Fibroblast of the aortic adventitia (primary cell): Measurements from ENCODE around the gene SEZ6L. TPM values are rescaled to one million over a fixed set of nuclear protein-coding genes. Genes with fewer than 3 reads are reported as not detected.

Source experiments
- DNase-seq: peaks from one replicate; pipeline ENCODE4 v3.0.0-alpha.2; 2010; ENCODE audit warnings: low read depth
- H3K4me3 ChIP-seq: 2 replicates; pipeline ENCODE4 v1.5.1; 2011; ENCODE audit warnings: low read depth, mild to moderate bottlenecking, control low read depth, low read length, moderate library complexity
- CTCF ChIP-seq: IDR thresholded peaks from 2 replicates; pipeline ENCODE4 v1.5.1; 2011; ENCODE audit warnings: mild to moderate bottlenecking, low read length, control low read depth, inconsistent platforms; ENCODE audit not compliant: insufficient read depth
- small RNA-seq: library from RNA; depleted of rRNA; stranded (forward); fragments of <200 nt; gene quantifications from one replicate; pipeline ENCODE3, GENCODE V24; 2012
- total RNA-seq: library from RNA; depleted of rRNA; stranded (reverse); fragments of >200 nt; gene quantifications from 2 replicates; pipeline ENCODE4 v1.2.3, GENCODE V29; 2012; ENCODE audit warnings: low replicate concordance

SEZ6L gene
- total RNA-seq, 1 donor = under 0.01 TPM

- no peak for DNase-seq
- H3K4me3 ChIP-seq = no peak overlapping the region
- TF ChIP-seq CTCF = no peak
These were observed 261.3 kb downstream of the SEZ6L start for GRCh38 chr22:26430600-26430999.

GRCh38 chr22:26431261-26431995, 262.2 kb downstream of the SEZ6L start:
- H3K4me3 ChIP-seq = no peak overlapping the region
- DNase-seq = no peak
- no peak for TF ChIP-seq CTCF

- no peak overlapping the region for H3K4me3 ChIP-seq
- TF ChIP-seq CTCF = no peak
- peak; percentile 14 for DNase-seq
These were observed 263.5 kb downstream of the SEZ6L start for GRCh38 chr22:26432619-26433311.

Small RNA genes within 50 kb of the gene (small RNA-seq; reads per million reads assigned to genes)
- gene RNA5SP495 = not detected
